Ecto neural progenitor cell (in vitro differentiated cells): ENCODE results near the gene SPRED2.

ENCODE experiments used
- DNase-seq: peaks from one replicate; pipeline ENCODE4 v3.0.0-alpha.2; 2018; ENCODE audit warnings: low spot score

SPRED2 gene

DNA sequence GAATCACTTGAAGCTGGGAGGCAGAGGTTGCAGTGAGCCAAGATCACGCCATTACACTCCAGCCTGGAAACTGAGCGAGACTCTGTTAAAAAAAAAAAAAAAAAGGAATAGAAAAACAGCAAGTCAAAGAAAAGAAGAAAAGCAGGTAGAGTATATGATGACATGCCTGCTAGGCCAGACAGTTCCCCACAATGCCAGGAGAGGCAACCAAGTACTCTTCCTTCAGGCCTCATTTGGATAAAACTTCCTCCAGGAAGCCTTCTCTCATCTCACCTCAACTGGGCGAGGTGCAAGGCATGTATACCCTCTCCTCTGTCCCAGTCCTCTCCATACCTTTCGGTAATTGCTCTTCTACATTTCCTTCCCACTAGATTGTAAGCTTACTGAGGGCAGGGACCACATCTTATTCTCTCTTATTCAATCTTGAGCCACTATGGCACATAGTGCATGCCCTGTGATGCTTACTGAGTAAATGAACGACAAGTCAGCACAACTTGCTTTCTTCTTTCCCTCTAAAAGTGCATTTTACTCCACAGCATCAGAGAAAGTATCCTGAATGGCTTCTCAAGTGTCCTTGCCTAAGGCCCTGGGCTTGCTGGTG lies 10.1 kb upstream of the SPRED2 start:
- DNase-seq: no peak

DNA sequence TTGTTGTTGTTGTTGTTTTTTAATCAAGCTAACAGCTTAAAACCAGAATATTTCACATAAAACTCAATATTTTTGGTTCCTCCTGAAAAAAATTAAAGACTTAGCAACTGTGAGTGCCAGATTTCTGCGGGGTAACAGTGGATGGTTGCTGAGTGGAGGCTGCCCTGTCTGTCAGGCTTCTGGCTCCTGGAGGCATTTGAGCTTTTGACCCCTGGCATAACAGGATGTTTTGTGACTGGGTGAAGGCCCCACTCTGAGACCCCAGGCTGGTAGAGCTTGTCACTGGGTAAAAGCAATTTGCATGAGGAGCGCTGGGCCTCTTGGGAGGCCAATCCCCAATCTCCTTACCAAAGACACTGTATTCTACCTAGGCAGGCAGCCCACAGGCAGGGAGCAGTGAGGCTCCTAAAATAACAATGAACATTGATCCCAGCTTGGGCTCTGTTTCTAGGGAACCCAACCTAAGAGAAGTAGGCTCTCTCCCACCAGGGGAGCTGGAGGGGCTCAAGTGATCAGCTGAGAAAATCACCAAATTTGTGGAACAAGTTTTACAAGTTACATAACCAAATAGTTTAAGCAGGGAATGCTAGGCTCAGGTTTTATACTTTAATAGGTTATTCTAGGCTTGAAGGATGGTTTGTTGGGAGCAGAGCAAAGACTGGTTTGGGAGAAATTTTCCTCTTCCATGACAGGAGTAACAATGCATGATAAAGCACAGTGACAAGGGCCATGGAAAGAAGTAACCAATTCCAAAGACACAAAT lies 5.9 kb upstream of the SPRED2 start:
- DNase-seq: peak; percentile 77

DNA sequence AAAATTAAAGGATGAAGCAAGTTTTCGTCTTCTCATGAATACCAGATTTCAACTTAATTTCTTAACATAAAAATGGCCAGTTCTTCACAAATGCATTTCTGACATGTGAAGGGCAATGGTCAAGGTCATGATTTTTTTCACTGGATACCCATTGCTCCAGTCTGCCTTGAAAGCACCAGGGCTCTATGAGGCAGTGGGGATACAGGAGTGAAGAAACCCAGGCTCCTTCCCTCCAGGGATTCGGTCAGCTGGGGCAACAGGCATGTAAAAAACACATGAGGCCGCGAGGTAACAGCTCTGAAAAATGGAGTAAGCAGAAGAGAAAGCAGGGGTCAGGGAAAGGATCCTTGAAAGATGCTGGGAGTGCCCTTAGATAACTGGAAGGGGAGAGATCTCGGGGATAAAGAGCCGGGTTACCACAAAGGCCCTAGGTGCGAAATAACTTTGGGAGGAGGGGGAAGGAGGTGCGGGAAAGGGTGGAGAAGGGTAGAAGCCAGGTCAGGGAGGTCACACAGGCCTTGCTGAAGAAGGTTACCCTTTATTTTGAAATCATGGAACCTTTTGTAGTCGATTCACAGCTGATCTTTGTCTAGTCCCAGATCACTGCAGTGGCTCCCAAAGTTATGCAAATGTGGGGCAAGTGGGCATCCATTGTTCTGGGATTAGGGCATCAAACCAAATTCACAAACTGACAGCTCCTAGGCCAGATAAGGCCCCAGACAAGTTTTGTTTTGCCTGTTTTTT lies 5.2 kb upstream of the SPRED2 start:
- peak; percentile 69 for DNase-seq

DNA sequence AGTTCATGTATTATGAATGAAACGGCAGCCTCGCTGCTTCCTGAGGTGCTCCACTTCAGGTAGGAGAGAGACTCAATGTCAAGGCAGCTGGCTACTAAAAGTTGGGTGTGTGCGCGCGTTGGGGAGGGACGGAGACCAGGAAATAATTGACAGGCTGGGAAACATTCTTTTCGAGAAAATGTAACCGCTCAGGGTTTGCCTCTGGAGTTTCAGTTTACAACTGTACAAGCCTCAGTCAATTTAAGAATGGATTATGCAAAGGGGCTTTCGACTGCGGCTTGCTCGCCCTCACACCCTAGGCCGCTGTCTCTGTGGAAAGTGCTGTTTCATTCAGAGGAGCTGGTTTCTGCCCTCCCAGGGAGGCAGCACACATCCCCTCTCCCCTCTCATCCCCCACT lies 4.4 kb upstream of the SPRED2 start:
- peak; percentile 54 for DNase-seq

DNA sequence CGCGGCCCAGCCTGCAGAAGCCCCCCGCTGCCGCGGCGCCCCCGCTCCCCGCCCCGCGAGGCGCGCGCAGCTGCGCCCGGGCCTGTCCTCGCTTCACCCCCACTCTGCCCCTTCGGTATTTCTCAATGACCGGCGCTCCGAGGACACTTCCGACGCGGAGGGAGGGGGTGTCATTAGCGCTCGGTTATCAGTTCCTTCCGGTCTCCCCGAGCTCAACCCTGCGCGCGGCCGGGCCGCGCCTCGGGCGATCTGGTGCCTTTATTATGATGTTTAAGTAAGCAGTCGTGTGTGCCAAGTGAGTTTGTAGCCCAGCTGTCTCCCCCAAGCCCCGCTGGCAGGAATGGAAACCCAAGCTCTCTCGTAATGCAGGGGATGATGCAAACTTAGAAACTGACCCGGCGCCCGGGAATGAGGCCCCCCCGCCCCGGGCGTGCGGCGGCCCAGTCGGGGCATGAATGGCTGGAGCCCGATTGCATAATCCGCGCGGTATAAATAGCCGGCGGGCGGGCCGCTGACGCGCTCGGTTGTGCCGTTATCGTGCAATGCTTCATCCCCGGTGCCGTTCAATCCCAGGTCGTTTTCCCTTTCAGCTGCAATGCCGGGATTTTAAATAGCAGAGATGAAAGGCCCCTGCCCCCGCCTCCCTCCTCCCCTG lies 3.9 kb upstream of the SPRED2 start:
- peak; percentile 82 for DNase-seq

DNA sequence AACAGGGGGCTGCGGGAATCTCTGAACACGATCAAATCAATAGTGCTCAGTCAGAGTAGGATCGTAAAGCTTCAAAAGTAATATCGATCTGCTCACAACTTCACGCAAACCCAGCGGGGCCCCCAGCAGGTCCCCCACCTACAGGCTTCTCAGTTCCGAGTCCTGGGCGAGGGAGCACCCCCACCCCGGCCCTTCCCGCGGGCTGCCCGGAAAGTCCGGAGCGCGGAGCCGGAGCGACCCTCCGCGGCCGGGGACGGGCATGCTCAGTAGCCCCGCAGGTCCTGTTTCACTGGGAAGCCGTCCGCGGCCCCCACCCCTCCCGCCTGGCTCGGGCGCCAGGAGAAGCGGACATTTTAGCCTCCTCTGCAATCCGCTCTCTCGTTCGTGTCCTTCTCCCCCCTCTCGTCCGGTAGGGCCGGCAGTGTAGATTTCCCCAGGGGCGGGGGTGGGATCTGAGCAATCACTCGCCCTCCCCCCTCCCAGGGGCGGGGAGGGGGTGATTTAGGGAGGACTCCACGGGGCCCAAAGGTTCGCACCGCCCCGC lies 3.3 kb upstream of the SPRED2 start:
- DNase-seq: peak; percentile 93

DNA sequence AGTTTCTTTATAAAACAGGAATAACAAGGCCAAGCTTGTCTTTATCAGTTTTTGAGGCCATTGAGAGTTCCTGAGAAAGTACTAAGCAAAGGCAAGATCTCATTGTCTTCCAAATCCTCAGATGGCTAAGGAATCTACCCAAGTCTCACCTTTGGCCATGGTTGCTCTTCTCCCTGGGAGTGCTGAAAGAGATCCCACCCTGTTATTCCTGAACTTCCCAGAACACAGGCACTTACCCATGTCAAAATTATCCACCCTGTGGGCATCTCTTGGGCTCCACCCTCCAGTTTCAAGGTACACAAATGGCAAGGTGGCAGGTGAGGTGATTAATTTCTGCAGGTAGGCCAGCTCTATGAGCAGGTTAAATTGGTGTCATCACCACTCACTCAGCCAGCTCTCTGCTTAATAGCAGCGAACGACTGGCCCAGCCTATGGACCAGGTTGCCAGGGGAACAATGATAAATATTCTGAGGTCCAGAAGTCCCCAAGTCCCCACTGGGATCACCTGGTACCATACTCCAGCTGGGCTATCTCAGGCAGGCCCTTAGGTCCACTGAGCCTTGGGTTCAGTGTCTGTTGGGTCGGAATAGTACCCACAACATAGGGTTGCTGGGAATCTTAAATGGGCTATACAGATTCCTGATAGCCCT lies 2.3 kb upstream of the SPRED2 start:
- no peak for DNase-seq

DNA sequence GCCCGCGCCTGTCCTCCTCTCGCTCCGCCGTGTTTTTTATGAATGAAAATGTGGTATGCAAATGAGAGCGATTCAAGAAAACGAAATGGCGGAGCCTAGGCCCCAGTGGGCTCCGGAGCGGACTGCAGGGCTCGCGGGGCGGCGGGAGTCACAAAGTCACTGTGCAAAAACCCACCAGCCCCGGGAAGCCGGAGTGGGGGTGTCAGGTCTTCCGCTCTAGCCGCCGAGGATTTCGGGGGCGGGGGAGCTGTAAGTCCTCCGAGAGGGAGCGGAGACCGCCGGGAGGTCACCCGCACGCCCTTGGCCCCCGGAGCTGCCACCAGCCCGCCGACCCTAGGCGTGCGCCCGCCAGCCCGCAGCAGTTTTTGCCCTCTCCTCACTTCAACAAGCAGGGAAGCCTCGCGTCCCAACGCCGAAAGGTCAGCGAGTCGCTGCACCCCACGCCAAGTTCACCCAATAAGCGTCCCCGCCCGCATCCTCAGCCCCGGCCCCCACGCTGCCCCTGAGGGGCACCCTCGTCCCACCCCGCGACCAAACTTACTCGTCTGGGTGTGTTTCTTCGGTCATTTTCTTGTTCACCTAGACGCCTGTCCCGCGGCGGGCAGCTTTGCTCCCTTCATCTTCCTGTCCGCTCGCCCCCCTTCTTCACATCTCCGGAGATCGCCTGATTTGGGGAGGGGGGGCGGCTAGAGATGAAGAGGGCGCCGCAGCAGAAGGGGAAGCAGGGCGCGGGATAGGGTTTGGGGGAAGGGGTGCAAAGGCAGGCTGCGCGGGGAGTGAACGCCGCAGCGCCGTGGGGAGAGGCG lies 775 bp downstream of the SPRED2 start:
- DNase-seq: peak; percentile 71

DNA sequence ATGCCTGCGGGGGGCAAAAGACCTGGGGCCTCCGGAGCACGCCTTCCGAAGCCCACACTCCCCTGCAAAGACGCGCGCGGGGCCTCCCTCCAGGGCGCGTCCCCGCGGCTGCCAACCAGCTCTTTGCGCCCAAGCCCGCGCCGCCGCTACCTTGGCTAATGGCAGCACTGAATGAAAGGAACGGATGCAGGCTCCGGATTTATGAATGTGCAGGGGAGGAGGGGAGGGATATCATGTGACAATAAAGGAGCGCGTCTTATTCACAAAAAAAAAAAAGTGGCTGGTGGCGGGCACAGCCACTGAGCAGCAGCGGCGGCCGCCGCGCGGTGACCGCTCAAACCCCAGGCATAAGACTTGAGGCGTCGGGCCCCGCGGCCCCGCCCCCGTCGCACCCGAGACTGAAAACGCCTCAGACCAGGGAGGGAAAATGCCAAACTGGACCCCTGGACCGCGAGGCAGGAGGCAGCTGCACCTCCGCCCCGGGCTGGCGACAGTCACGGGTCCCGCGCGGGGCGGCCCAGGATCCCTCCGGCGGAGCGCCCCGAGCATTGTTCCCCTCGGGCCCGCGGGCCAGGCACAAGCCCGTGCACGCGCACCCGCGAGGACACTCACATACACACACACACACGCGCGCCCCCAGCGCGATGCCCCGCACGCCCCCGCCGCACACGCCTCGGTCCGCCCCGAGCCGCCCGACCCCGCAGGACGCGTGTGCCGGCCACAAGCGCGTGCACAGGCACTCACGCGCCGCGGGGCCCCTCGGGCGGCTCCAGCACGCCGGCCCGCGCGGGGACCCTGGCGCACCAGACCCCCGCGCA lies 1.6 kb downstream of the SPRED2 start:
- DNase-seq: peak; percentile 72

DNA sequence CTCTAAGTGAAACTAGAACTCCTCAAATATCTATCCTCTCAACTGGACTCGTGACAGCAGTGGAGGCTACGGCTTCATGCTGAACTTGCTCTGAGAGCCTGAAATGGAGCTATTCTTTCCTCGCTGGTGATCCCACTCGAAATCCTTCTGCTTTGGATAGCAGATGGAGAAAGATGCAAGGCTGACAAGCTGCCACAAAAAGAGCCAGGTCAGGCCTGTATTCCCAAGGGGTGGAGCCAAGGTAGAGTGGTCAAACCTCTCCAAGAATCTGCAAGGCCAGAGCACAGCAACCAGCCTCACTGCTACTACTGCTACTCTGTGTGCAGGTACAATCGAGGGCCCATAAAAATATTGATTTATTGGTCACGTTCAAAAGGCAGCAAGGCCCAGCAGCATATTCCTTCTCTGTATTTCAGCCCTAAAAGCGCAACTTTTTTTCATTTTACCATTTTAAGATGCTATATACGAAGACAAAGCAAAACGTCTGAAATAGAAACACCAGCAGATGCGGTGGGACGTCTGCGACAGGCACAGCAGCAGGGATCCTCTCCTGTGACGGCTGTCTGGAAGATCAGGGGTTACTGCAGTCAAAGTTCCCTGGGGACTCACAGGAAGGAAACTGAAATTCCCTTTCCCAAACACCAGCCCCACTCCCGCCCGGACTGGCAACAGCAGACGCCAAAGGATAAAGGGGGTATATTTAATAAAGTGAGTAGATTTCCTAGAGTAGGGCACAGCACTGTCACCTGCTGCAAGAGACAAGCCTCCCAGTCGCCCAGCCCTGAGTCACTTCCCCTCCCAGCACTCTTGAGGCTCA lies 2.4 kb downstream of the SPRED2 start:
- DNase-seq: peak; percentile 69

DNA sequence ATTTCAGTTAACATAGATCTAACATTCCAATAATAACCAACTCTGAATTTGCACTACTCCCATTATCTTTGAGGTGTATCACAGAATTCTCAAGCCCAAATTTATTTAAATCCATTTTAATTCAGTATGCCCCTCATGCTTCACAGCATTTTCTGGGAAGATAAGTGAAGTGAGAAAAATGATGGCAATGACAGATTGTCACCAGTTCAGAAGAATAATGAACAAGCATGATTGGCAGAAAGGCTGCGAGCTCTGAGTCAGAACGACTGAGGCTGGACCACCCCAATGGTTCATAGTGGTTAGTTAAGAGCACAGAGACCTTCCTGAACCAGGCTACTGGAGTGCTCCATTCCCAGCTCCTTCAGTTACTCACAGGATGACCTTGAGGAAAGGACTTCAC lies 4.9 kb downstream of the SPRED2 start:
- DNase-seq: no peak

DNA sequence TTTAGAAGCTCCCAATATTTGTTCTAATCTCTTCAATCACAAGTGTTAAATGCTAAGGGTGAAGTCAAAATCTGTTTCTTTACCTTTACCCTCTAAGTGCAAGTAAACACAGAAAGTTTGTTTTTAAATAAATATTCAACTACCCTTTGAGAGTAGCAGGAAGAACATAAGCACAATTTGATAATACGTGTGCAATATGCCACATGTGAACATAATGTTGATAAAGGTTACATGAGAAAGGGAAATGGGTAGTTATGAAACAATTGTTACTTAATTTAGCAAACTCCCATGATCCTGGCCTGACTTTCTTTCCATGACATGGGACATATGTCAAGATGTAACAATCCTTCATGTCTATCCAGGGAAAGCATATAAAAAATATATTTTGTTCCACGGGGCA lies 7.1 kb downstream of the SPRED2 start:
- DNase-seq: no peak

DNA sequence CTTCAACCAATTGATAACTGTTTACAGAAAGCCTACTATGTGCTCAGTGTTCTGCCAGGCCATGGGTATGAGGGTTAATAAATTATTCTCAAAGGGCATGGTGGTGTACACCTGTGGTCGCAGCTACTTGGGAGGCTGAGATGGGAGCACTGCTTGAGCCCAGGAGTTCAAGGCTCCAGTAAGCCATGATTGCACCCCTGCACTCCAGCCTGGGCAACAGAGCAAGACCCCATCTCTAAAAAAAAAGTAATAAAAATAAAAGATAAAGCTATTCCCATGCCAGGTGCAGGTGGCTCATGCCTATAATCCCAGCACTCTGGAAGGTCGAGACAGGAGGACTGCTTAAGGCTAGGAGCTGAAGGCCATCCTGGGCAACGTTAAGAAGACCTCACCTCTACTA lies 8.0 kb downstream of the SPRED2 start:
- no peak for DNase-seq

DNA sequence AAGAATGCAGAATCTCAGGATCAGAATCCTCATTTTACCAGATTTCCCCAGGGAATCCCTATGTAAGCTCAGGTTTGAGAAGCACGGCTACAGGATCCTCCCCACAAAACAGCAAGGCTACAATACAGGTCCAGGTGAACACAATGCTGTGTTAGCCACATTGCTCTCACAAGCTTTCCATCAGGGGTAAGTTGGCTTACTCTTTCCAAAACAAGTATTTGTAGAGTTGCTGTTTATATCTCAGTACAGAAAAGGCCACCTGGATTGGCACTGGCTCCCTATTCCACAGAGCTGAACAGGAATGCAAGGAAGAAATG lies 11.0 kb downstream of the SPRED2 start:
- no peak for DNase-seq

DNA sequence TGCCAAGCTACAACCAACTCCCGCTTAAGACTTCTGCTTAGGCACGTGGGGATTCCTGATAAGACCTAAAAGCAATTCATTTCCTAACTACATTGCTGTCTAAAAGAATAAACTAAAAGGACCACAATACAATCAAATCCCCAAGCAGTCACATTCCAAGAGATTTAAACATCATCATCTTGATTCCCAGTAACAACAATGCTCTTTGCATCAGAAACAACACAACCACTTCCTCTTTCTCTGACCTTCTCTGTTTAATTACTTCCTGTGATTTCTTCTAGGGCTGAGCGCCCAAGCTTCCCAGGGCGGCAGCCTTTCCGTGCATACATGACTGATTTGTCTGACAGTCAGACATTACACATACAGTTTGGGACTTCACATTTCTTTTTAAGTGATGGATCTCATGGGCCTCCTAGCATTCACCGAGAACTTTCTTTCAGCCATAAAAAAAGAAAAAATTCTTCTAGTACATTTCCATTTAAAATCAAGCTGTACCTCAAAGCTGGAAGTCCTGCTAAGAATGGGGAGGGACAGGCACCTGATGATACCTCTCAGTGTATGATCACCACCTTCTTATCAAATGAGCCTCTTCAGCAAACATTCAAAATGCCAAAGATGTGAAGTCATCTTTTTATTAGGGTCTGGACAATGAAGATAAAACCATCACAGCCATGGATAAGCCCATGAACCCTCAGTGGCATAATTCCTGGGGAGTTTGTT lies 11.5 kb downstream of the SPRED2 start:
- no peak for DNase-seq

DNA sequence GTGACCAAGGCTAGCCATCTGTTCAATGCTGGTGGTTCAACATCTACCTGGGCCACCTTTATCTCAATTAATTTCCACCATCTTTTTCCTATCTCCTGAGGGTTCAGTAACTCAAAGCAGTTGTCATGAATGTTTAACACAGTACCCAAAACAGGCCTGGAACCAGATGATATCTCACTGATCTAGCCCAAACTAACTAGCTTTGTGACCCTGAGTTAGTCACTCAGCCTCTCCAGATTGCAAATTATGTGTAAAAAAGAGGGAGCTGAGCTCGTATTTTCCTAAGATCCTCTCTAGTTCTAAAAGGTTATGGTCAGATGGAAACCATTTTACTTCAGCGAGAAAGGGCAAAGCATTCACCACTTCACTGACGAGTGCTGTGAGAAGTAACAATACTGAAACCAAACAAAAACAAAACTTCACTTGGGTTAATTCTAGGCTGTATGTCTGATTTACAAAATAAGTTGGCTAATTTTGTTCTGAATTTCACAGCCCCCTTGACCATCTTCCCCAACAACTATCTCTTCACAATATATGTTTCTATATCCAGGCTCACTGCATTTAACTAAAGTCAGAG lies 14.8 kb downstream of the SPRED2 start:
- DNase-seq: no peak

DNA sequence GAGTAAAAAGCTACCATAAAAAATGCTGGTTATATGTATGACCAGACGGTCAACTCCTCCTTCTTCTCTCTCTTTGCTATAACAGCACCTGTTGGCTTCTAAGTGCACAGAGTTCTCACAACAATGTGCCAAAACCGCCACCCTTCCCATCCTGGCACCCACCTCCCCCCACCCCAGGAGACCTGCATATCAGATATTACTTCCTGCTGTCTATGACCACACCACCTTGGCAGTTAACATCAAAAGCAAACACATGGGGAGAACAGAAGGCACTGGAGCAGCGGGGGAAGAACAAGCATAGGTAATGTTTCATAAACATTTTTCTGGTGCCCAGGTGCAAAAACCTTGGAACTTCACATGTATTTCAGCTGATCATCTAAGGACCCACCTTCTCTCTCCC lies 15.5 kb downstream of the SPRED2 start:
- DNase-seq: no peak

DNA sequence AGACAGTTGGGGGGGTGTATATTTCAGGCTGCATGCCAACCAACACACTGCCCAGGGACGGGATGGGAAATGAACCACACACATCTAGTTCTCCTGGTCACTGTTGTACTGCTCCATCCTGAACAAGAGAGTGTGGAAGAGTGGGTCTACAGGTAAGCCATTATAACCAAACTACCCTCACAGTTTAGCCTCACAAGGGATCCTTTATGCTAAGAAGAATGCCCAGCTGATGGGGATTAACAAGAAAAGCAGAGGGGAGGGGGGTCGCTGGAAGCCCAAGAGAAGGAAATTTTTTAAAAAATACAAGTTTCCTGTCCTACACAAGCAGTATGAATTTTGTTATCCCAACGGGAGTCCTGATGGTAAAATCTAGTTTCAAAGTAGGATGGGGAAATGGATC lies 16.1 kb downstream of the SPRED2 start:
- DNase-seq: no peak
